Tibial nerve (tissue), 4 donors: ENCODE data around the gene NT5C2. TPM values are rescaled to one million over a fixed set of nuclear protein-coding genes. Genes with fewer than 3 reads are reported as not detected.
"Not testable (repeated sequence)": the region's sequence is repeated elsewhere in the genome, so short reads cannot be mapped to it uniquely, and the experiment has no call there.

ENCODE experiments used
- DNase-seq, 2 donors: peaks; one replicate each; pipeline ENCODE4 v3.0.0-alpha.2; 2019; ENCODE audit warnings: low spot score in 2 of 2
- H3K27ac ChIP-seq, 4 donors: fragments of 200-600 bp; sonication (generic) in 3 of 4; one replicate each; pipeline ENCODE4 v1.5.1; 2017 to 2019; ENCODE audit warnings: mild to moderate bottlenecking in 1 of 4
- H3K27me3 ChIP-seq, 2 donors: fragments of 200-600 bp; sonication (generic) in 1 of 2; one replicate each; pipeline versions ENCODE4 v1.5.1 to v1.6.0; 2017 to 2019
- H3K36me3 ChIP-seq, 3 donors: fragments of 200-600 bp; sonication (generic); one replicate each; pipeline ENCODE4 v1.5.1; 2018 to 2019
- H3K4me1 ChIP-seq, 4 donors: fragments of 200-600 bp; sonication (generic) in 3 of 4; one replicate each; pipeline ENCODE4 v1.5.1; 2017 to 2019
- H3K4me3 ChIP-seq, 4 donors: fragments of 200-600 bp; sonication (generic) in 3 of 4; one replicate each; pipeline ENCODE4 v1.5.1; 2017 to 2019; ENCODE audit warnings: mild to moderate bottlenecking in 1 of 4, moderate library complexity in 1 of 4
- H3K9me3 ChIP-seq, 4 donors: fragments of 200-600 bp; sonication (generic) in 3 of 4; one replicate each; pipeline ENCODE4 v1.5.1; 2017 to 2019
- CTCF ChIP-seq, 5 experiments: fragments of 200-600 bp in 3 of 5; fragments of 450-650 bp in 2 of 5; sonication (generic) in 3 of 5; IDR thresholded peaks; one replicate each; pipeline ENCODE4 v1.5.1; 2016 to 2019; ENCODE audit warnings: antibody characterized with exemption in 5 of 5, mild to moderate bottlenecking in 3 of 5, moderate library complexity in 2 of 5
- EP300 ChIP-seq, 2 donors: sonication (generic); formaldehyde crosslinking; IDR thresholded peaks; one replicate each; pipeline ENCODE4 v1.6.1; 2017; ENCODE audit warnings: antibody characterized with exemption in 2 of 2, mild to moderate bottlenecking in 1 of 2
- POLR2A ChIP-seq, 2 donors: fragments of 450-650 bp; IDR thresholded peaks; one replicate each; pipeline ENCODE4 v1.6.1; 2017; ENCODE audit warnings: antibody characterized with exemption in 2 of 2, mild to moderate bottlenecking in 2 of 2, moderate library complexity in 2 of 2
- WGBS, 2 donors: methylation state at CpG; one replicate each; pipeline ENCODE4 v1.1.5; 2018; 5-methylcytosine and 5-hydroxymethylcytosine counted together
- total RNA-seq, 4 donors: library from RNA; depleted of rRNA; stranded (reverse); fragments of >200 nt; gene quantifications; one replicate each; pipeline ENCODE4 v1.1.0, GENCODE V29; 2016

The NT5C2 gene
- total RNA-seq, 4 donors from 2014 or later: 52.2 to 82.8 (median 72.4) TPM

- Histone ChIP-seq H3K4me3 (no peak overlapping the region), H3K4me1 (no peaks in the 10 kb centered on the region), H3K27me3 (no peaks in the 10 kb centered on the region), H3K36me3 (peaks cover 0 to 82% (median 4%) of the 10 kb centered on the region in 3 donors), H3K27ac (no peak overlapping the region), H3K9me3 (peaks cover 0 to 11% (median 0%) of the 10 kb centered on the region in 4 donors)
- no peak for DNase-seq
- 96% methylated on average over 3 of the region's 3 CpGs for WGBS, 2 donors
- TF ChIP-seq CTCF (IDR thresholded peaks at IDR 0.05) (no peak), EP300 (IDR thresholded peaks at IDR 0.05) (no peak), POLR2A (IDR thresholded peaks at IDR 0.05) (no peak)
Observed at GRCh38 chr10:103166523-103166922, 26.5 kb downstream of the NT5C2 start.

- peaks cover 0 to 84% (median 0%) of the 10 kb centered on the region in 3 donors for H3K36me3 ChIP-seq
- 93 to 97% methylated on average over 9 of the region's 9 CpGs for WGBS, 2 donors
- DNase-seq: not testable (repeated sequence)
Observed at GRCh38 chr10:103163766-103164403, 29.2 kb downstream of the NT5C2 start.

GRCh38 chr10:103157246-103157645, 35.8 kb downstream of the NT5C2 start:
- 94 to 97% methylated on average over 1 of the region's 1 CpG for WGBS, 2 donors
- Histone ChIP-seq H3K27ac (no peak overlapping the region), H3K27me3 (no peaks in the 10 kb centered on the region), H3K4me3 (no peak overlapping the region), H3K4me1 (peaks cover 0 to 32% (median 17%) of the 10 kb centered on the region in 4 donors), H3K36me3 (peaks cover 0 to 43% (median 0%) of the 10 kb centered on the region in 3 donors), H3K9me3 (no peaks in the 10 kb centered on the region)
- TF ChIP-seq CTCF (IDR thresholded peaks at IDR 0.05) (no peak), EP300 (IDR thresholded peaks at IDR 0.05) (no peak), POLR2A (IDR thresholded peaks at IDR 0.05) (no peak)
- DNase-seq: no peak

More at GRCh38 chr10:103163766-103164403, 29.2 kb downstream of the NT5C2 start:
- not testable (repeated sequence) for H3K27ac ChIP-seq, H3K27me3 ChIP-seq, H3K4me3 ChIP-seq, H3K4me1 ChIP-seq
- peaks cover 0 to 11% (median 0%) of the 10 kb centered on the region in 4 donors for H3K9me3 ChIP-seq

GRCh38 chr10:103155471-103156085, 37.5 kb downstream of the NT5C2 start:
- TF ChIP-seq POLR2A (IDR thresholded peaks at IDR 0.05) (no peak), CTCF (IDR thresholded peaks at IDR 0.05) (no peak), EP300 (IDR thresholded peaks at IDR 0.05) (no peak)
- H3K27me3 ChIP-seq: no peaks in the 10 kb centered on the region
- DNase-seq: no peak
- WGBS, 2 donors: 86% methylated on average over 4 of the region's 4 CpGs
- H3K4me3 ChIP-seq: no peak overlapping the region
- H3K4me1 ChIP-seq: peaks cover 0 to 47% (median 17%) of the 10 kb centered on the region in 4 donors
- H3K36me3 ChIP-seq: peaks cover 0 to 26% (median 0%) of the 10 kb centered on the region in 3 donors
- H3K9me3 ChIP-seq: no peaks in the 10 kb centered on the region
- H3K27ac ChIP-seq: no peak overlapping the region

GRCh38 chr10:103154521-103155299, 38.4 kb downstream of the NT5C2 start:
- no peaks in the 10 kb centered on the region for H3K27me3 ChIP-seq
- peak overlapping the region; percentile 26 to 85 (median 66) for H3K27ac ChIP-seq
- no peak for DNase-seq
- H3K4me3 ChIP-seq: no peak overlapping the region
- TF ChIP-seq EP300 (IDR thresholded peaks at IDR 0.05): no peak
- no peak for TF ChIP-seq CTCF (IDR thresholded peaks at IDR 0.05)
- no peak for TF ChIP-seq POLR2A (IDR thresholded peaks at IDR 0.05)
- H3K9me3 ChIP-seq: no peaks in the 10 kb centered on the region
- H3K4me1 ChIP-seq: peaks cover 0 to 53% (median 17%) of the 10 kb centered on the region in 4 donors
- WGBS, 2 donors: 61 to 63% methylated on average over 3 of the region's 3 CpGs
- peaks cover 0 to 17% (median 0%) of the 10 kb centered on the region in 3 donors for H3K36me3 ChIP-seq
